Measurements from ENCODE around the gene CHTF8.

Gene CHTF8

GRCh38 chr16:69145658-69146057 lies 13.3 kb upstream of the CHTF8 start:
- H3K36me3 ChIP-seq (replicated peaks in 1 of 2; ENCODE audit: control insufficient read depth in 2 of 2, insufficient read depth in 2 of 2, low read length in 2 of 2), result peaks cover 26 to 89% of the 10 kb centered on the region in 2 donors
- H3K79me1 ChIP-seq (ENCODE audit: low read depth, low read length), result no peaks in the 10 kb centered on the region

DNA sequence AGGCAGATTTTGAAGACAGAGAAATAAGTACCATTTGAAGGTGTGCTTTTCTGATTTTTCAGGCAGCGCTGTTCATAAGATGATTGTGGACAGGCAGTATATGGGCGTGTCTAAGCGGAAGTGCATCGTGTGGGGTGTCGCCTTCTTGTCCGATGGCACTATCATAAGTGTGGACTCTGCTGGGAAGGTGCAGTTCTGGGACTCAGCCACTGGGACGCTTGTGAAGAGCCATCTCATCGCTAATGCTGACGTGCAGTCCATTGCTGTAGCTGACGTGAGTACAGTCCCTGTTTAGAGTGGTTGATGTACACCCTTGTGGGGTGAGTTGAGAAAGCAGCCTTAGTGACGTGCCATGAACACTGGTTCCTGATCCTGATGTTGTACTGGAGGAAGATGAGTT lies 10.7 kb upstream of the CHTF8 start:
- Histone ChIP-seq H3K9me3 (replicated peaks in 1 of 2; ENCODE audit: control insufficient read depth in 2 of 2, insufficient read depth in 1 of 2, low read depth in 1 of 2, low read length in 2 of 2) (no peaks in the 10 kb centered on the region), H3K9ac (ENCODE audit: low read depth, low read length, poor library complexity) (peak overlapping the region; percentile 73), H3K23ac (ENCODE audit: low read depth, low read length, poor library complexity) (no peak overlapping the region), H3K36me3 (replicated peaks in 1 of 2; ENCODE audit: control insufficient read depth in 2 of 2, insufficient read depth in 2 of 2, low read length in 2 of 2) (peaks cover 32 to 90% of the 10 kb centered on the region in 2 donors), H3K4me3 (ENCODE audit: low read length in 2 of 2) (peak overlapping the region in 1 of 2 donors; percentile 33), H2BK12ac (ENCODE audit: low read length) (no peak overlapping the region), H3K14ac (ENCODE audit: low read length) (no peak overlapping the region), H3K4me1 (ENCODE audit: control insufficient read depth in 2 of 2, insufficient read depth in 1 of 2, low read depth in 1 of 2, low read length in 2 of 2) (no peaks in the 10 kb centered on the region), H3K79me1 (ENCODE audit: low read depth, low read length) (no peaks in the 10 kb centered on the region), H4K8ac (ENCODE audit: low read depth, low read length) (no peak overlapping the region), H2BK120ac (ENCODE audit: low read depth, low read length) (no peak overlapping the region), H2AK5ac (ENCODE audit: low read depth, low read length) (no peak overlapping the region), H3K4ac (ENCODE audit: low read length) (no peak overlapping the region), H2BK15ac (ENCODE audit: low read length) (no peak overlapping the region), H3K27ac (replicated peaks; ENCODE audit: low read length) (no peak overlapping the region), H3K27me3 (ENCODE audit: control insufficient read depth in 3 of 3, insufficient read depth in 3 of 3, low read depth in 1 of 3, low read length in 3 of 3) (no peaks in the 10 kb centered on the region), H3K18ac (ENCODE audit: low read length) (no peak overlapping the region), H4K91ac (ENCODE audit: low read depth, low read length, poor library complexity) (no peak overlapping the region), H3K4me2 (ENCODE audit: insufficient read depth, low read length, poor library complexity, severe bottlenecking) (no peak overlapping the region), H2AFZ (ENCODE audit: low read length) (no peak overlapping the region), H2BK5ac (ENCODE audit: low read length) (no peak overlapping the region)
- WGBS, 2 donors (ENCODE audit: extremely low coverage in 2 of 2, insufficient read length in 2 of 2, insufficient replicate concordance in 1 of 2), result no CpG with 5 or more reads among the region's 11 CpGs
- no peak for DNase-seq (ENCODE audit: low spot score)

More at GRCh38 chr16:69145658-69146057, 13.3 kb upstream of the CHTF8 start:
- no CpG with 5 or more reads among the region's 4 CpGs for WGBS, 2 donors (ENCODE audit: extremely low coverage in 2 of 2, insufficient read length in 2 of 2, insufficient replicate concordance in 1 of 2)
- Histone ChIP-seq H2AK5ac (ENCODE audit: low read depth, low read length) (no peak overlapping the region), H4K8ac (ENCODE audit: low read depth, low read length) (no peak overlapping the region), H2BK5ac (ENCODE audit: low read length) (no peak overlapping the region), H3K27ac (replicated peaks; ENCODE audit: low read length) (no peak overlapping the region), H3K18ac (ENCODE audit: low read length) (no peak overlapping the region), H3K9ac (ENCODE audit: low read depth, low read length, poor library complexity) (no peak overlapping the region), H3K14ac (ENCODE audit: low read length) (no peak overlapping the region), H3K4me3 (ENCODE audit: low read length in 2 of 2) (no peak overlapping the region), H3K4me2 (ENCODE audit: insufficient read depth, low read length, poor library complexity, severe bottlenecking) (no peak overlapping the region), H3K23ac (ENCODE audit: low read depth, low read length, poor library complexity) (no peak overlapping the region), H3K4ac (ENCODE audit: low read length) (no peak overlapping the region), H3K9me3 (replicated peaks in 1 of 2; ENCODE audit: control insufficient read depth in 2 of 2, insufficient read depth in 1 of 2, low read depth in 1 of 2, low read length in 2 of 2) (no peaks in the 10 kb centered on the region), H2AFZ (ENCODE audit: low read length) (no peak overlapping the region), H2BK15ac (ENCODE audit: low read length) (no peak overlapping the region), H3K27me3 (ENCODE audit: control insufficient read depth in 3 of 3, insufficient read depth in 3 of 3, low read depth in 1 of 3, low read length in 3 of 3) (no peaks in the 10 kb centered on the region), H4K91ac (ENCODE audit: low read depth, low read length, poor library complexity) (no peak overlapping the region), H3K4me1 (ENCODE audit: control insufficient read depth in 2 of 2, insufficient read depth in 1 of 2, low read depth in 1 of 2, low read length in 2 of 2) (no peaks in the 10 kb centered on the region), H2BK120ac (ENCODE audit: low read depth, low read length) (no peak overlapping the region), H2BK12ac (ENCODE audit: low read length) (no peak overlapping the region)
- DNase-seq (ENCODE audit: low spot score), result no peak

GRCh38 chr16:69141936-69142335 lies 9.5 kb upstream of the CHTF8 start:
- peaks cover 35 to 94% of the 10 kb centered on the region in 2 donors for H3K36me3 ChIP-seq (replicated peaks in 1 of 2; ENCODE audit: control insufficient read depth in 2 of 2, insufficient read depth in 2 of 2, low read length in 2 of 2)
- WGBS, 2 donors (ENCODE audit: extremely low coverage in 2 of 2, insufficient read length in 2 of 2, insufficient replicate concordance in 1 of 2), result no CpG with 5 or more reads among the region's 4 CpGs

GRCh38 chr16:69141014-69141413 lies 8.6 kb upstream of the CHTF8 start:
- no peak overlapping the region for H2AK5ac ChIP-seq (ENCODE audit: low read depth, low read length)
- H3K79me1 ChIP-seq (ENCODE audit: low read depth, low read length), result no peaks in the 10 kb centered on the region
- DNase-seq (ENCODE audit: low spot score), result no peak
- H3K9ac ChIP-seq (ENCODE audit: low read depth, low read length, poor library complexity), result no peak overlapping the region
- no peak overlapping the region for H3K23ac ChIP-seq (ENCODE audit: low read depth, low read length, poor library complexity)
- no peak overlapping the region for H3K4ac ChIP-seq (ENCODE audit: low read length)
- no peak overlapping the region for H2BK12ac ChIP-seq (ENCODE audit: low read length)
- H2BK15ac ChIP-seq (ENCODE audit: low read length), result no peak overlapping the region
- no peak overlapping the region for H2AFZ ChIP-seq (ENCODE audit: low read length)
- no CpG with 5 or more reads among the region's 5 CpGs for WGBS, 2 donors (ENCODE audit: extremely low coverage in 2 of 2, insufficient read length in 2 of 2, insufficient replicate concordance in 1 of 2)
- H3K4me2 ChIP-seq (ENCODE audit: insufficient read depth, low read length, poor library complexity, severe bottlenecking), result no peak overlapping the region
- H3K27me3 ChIP-seq (ENCODE audit: control insufficient read depth in 3 of 3, insufficient read depth in 3 of 3, low read depth in 1 of 3, low read length in 3 of 3), result no peaks in the 10 kb centered on the region
- H3K9me3 ChIP-seq (replicated peaks in 1 of 2; ENCODE audit: control insufficient read depth in 2 of 2, insufficient read depth in 1 of 2, low read depth in 1 of 2, low read length in 2 of 2), result no peaks in the 10 kb centered on the region
- no peak overlapping the region for H3K4me3 ChIP-seq (ENCODE audit: low read length in 2 of 2)
- H2BK5ac ChIP-seq (ENCODE audit: low read length), result no peak overlapping the region
- no peak overlapping the region for H3K14ac ChIP-seq (ENCODE audit: low read length)
- no peak overlapping the region for H3K18ac ChIP-seq (ENCODE audit: low read length)
- no peaks in the 10 kb centered on the region for H3K4me1 ChIP-seq (ENCODE audit: control insufficient read depth in 2 of 2, insufficient read depth in 1 of 2, low read depth in 1 of 2, low read length in 2 of 2)
- no peak overlapping the region for H4K8ac ChIP-seq (ENCODE audit: low read depth, low read length)
- H3K36me3 ChIP-seq (replicated peaks in 1 of 2; ENCODE audit: control insufficient read depth in 2 of 2, insufficient read depth in 2 of 2, low read length in 2 of 2), result peaks cover 39 to 98% of the 10 kb centered on the region in 2 donors
- no peak overlapping the region for H2BK120ac ChIP-seq (ENCODE audit: low read depth, low read length)
- H3K27ac ChIP-seq (replicated peaks; ENCODE audit: low read length), result no peak overlapping the region
- no peak overlapping the region for H4K91ac ChIP-seq (ENCODE audit: low read depth, low read length, poor library complexity)

More at GRCh38 chr16:69141936-69142335, 9.5 kb upstream of the CHTF8 start:
- H3K9me3 ChIP-seq (replicated peaks in 1 of 2; ENCODE audit: control insufficient read depth in 2 of 2, insufficient read depth in 1 of 2, low read depth in 1 of 2, low read length in 2 of 2), result no peaks in the 10 kb centered on the region
- no peak overlapping the region for H4K8ac ChIP-seq (ENCODE audit: low read depth, low read length)
- no peak overlapping the region for H3K18ac ChIP-seq (ENCODE audit: low read length)
- no peak overlapping the region for H3K9ac ChIP-seq (ENCODE audit: low read depth, low read length, poor library complexity)
- no peak overlapping the region for H3K27ac ChIP-seq (replicated peaks; ENCODE audit: low read length)
- H2BK15ac ChIP-seq (ENCODE audit: low read length), result no peak overlapping the region
- no peaks in the 10 kb centered on the region for H3K4me1 ChIP-seq (ENCODE audit: control insufficient read depth in 2 of 2, insufficient read depth in 1 of 2, low read depth in 1 of 2, low read length in 2 of 2)
- H2BK5ac ChIP-seq (ENCODE audit: low read length), result no peak overlapping the region
- no peak overlapping the region for H3K4me3 ChIP-seq (ENCODE audit: low read length in 2 of 2)
- no peak overlapping the region for H3K4me2 ChIP-seq (ENCODE audit: insufficient read depth, low read length, poor library complexity, severe bottlenecking)
- no peak overlapping the region for H2BK12ac ChIP-seq (ENCODE audit: low read length)
- no peak for DNase-seq (ENCODE audit: low spot score)
- H3K79me1 ChIP-seq (ENCODE audit: low read depth, low read length), result no peaks in the 10 kb centered on the region
- H4K91ac ChIP-seq (ENCODE audit: low read depth, low read length, poor library complexity), result no peak overlapping the region
- no peak overlapping the region for H3K23ac ChIP-seq (ENCODE audit: low read depth, low read length, poor library complexity)
- H2AK5ac ChIP-seq (ENCODE audit: low read depth, low read length), result no peak overlapping the region
- no peak overlapping the region for H2BK120ac ChIP-seq (ENCODE audit: low read depth, low read length)
- no peak overlapping the region for H3K14ac ChIP-seq (ENCODE audit: low read length)
- H3K4ac ChIP-seq (ENCODE audit: low read length), result no peak overlapping the region
- H3K27me3 ChIP-seq (ENCODE audit: control insufficient read depth in 3 of 3, insufficient read depth in 3 of 3, low read depth in 1 of 3, low read length in 3 of 3), result no peaks in the 10 kb centered on the region
- no peak overlapping the region for H2AFZ ChIP-seq (ENCODE audit: low read length)
